Ovary (tissue), 3 donors: Measurements from ENCODE around the gene OR14A16.

Source experiments
- EP300 ChIP-seq: sonication (generic); formaldehyde crosslinking; IDR thresholded peaks from one replicate; pipeline ENCODE4 v1.6.1; 2017; ENCODE audit warnings: antibody characterized with exemption
- TF ChIP-seq, protein P1 (sequence below), 3 donors: fragments of 450-650 bp in 2 of 3; fragments of 200-600 bp in 1 of 3; IDR thresholded peaks; one replicate each; pipeline versions ENCODE4 v1.5.1 to v1.8.0; 2016 to 2022; ENCODE audit warnings: antibody characterized with exemption in 3 of 3, mild to moderate bottlenecking in 1 of 3
- donor health status: DM: no; HTN: no; CAD: no.

DNA sequence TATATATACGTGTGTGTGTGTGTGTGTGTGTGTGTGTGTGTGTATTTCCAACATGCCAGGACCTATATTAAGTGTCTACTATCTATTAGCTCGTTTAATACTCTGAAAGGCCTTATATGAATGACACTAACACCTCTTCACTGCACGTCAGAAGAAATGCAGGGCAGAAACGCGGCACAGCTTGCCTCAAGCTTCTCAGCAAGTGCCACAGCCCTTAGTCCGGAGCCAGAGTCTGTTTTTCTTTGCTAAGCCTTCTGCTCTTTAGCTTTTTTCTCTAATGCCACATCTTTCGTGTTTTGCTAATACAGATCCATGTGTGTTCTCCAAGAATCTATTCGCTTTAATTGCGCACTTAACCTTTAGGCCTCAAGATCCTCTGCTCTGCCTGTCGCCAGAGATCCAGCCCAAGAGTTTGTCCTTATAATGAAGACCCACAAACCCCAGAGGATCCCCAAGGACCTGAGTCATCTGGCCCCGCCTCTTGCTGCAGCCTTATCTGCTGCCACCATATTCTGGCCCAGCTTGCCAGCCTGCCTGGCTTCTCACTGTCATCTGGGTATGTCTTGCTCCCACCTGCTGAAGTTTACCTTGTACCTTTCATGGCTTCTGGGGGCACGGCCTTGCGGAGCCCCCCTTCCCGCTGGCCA is 31.1 kb upstream of the OR14A16 start:
- TF ChIP-seq, protein P1, sequence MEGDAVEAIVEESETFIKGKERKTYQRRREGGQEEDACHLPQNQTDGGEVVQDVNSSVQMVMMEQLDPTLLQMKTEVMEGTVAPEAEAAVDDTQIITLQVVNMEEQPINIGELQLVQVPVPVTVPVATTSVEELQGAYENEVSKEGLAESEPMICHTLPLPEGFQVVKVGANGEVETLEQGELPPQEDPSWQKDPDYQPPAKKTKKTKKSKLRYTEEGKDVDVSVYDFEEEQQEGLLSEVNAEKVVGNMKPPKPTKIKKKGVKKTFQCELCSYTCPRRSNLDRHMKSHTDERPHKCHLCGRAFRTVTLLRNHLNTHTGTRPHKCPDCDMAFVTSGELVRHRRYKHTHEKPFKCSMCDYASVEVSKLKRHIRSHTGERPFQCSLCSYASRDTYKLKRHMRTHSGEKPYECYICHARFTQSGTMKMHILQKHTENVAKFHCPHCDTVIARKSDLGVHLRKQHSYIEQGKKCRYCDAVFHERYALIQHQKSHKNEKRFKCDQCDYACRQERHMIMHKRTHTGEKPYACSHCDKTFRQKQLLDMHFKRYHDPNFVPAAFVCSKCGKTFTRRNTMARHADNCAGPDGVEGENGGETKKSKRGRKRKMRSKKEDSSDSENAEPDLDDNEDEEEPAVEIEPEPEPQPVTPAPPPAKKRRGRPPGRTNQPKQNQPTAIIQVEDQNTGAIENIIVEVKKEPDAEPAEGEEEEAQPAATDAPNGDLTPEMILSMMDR (IDR thresholded peaks at IDR 0.05), result no peak
- TF ChIP-seq EP300, result no peak
